ENCODE results near the gene SPATA2L. TPM values are rescaled to one million over a fixed set of nuclear protein-coding genes. Genes with fewer than 3 reads are reported as not detected.

SPATA2L gene
- total RNA-seq, 1 experiment from 2014 or later = 12.7 TPM

DNA sequence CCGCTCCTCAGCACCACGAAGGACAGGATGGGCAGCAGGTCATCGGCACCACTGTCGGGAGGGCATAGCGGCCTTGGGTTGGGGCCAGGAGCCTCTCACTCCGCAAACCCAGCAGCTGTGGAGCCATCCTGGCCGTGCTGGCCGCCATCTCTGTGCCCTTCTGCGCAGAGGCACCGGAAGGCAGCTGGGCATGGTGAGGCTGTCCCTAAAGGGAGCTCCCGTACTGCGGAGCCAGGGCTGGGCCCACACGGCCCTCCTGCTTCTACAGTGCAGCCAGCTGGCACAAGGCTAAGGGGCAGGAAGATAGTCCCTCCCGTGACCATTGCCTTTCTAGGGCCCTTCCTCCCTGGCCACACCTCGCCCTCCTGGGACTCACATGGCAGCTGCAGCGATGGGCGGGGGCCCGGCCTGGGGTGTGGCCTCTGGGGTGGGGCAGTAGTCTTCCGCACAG is 7.0 kb upstream of the SPATA2L start:
- Histone ChIP-seq H3K4me3 (ENCODE audit: low read depth in 2 of 2, low read length in 2 of 2) (no peak overlapping the region), H3K36me3 (ENCODE audit: control insufficient read depth, insufficient read depth, low read length) (no peaks in the 10 kb centered on the region; the same call in 1 of the 2 replicates), H3K9me3 (ENCODE audit: control insufficient read depth, insufficient read depth, low read depth, low read length) (no peaks in the 10 kb centered on the region), H3K4me1 (ENCODE audit: control insufficient read depth, insufficient read depth, low read length) (0 out of 2 replicates have a peak, but pooled peaks cover 5% of the 10 kb centered on the region), H3K27me3 (ENCODE audit: control insufficient read depth, insufficient read depth, low read length) (no peaks in the 10 kb centered on the region), H3K27ac (ENCODE audit: low read length) (no peak overlapping the region)
- BruUV-seq (replicated peaks) = no TSS peak
- POLR2A ChIA-PET = no interaction called here
- no peak for TF ChIP-seq POLR2AphosphoS5 (IDR thresholded peaks at IDR 0.05; ENCODE audit: low read depth, low read length)
- TF ChIP-seq, protein P1, sequence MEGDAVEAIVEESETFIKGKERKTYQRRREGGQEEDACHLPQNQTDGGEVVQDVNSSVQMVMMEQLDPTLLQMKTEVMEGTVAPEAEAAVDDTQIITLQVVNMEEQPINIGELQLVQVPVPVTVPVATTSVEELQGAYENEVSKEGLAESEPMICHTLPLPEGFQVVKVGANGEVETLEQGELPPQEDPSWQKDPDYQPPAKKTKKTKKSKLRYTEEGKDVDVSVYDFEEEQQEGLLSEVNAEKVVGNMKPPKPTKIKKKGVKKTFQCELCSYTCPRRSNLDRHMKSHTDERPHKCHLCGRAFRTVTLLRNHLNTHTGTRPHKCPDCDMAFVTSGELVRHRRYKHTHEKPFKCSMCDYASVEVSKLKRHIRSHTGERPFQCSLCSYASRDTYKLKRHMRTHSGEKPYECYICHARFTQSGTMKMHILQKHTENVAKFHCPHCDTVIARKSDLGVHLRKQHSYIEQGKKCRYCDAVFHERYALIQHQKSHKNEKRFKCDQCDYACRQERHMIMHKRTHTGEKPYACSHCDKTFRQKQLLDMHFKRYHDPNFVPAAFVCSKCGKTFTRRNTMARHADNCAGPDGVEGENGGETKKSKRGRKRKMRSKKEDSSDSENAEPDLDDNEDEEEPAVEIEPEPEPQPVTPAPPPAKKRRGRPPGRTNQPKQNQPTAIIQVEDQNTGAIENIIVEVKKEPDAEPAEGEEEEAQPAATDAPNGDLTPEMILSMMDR (IDR thresholded peaks at IDR 0.05) = no peak
- no peak for ATAC-seq
- intact Hi-C loops (cut with micrococcal nuclease; ENCODE audit: unreplicated experiment) = no loop called here
- DNase-seq (ENCODE audit: low read depth, low spot score) = no peak
- in situ Hi-C loops (cut with HindIII; ENCODE audit: low pct_unique_long_range_greater_than_20kb, low sequenced_read_pairs) = no loop called here
- CTCF ChIA-PET = no interaction called here

DNA sequence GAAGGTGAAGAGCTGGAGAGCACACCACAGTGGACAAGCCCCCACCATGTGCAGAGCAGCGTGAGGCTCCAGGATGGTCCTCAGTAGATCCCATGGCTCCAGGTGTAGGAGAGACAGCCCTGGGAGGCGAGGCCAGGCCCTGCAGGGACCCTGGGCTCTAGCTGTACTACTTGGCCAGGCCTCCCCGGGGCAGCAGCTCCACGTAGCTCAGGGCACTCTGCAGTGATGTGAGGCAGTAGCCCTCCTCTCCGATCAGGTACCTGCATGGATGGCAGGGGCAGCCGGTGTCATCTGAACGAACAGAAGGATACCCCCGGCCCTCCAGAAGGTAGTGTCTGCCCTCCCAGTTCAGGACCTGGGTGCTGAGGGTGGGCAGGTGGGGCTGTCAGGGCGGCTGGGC is 6.2 kb upstream of the SPATA2L start:
- in situ Hi-C loops (cut with HindIII; ENCODE audit: low pct_unique_long_range_greater_than_20kb, low sequenced_read_pairs) (no loop called here), intact Hi-C loops (cut with micrococcal nuclease; ENCODE audit: unreplicated experiment) (no loop called here)
- H3K36me3 ChIP-seq (ENCODE audit: control insufficient read depth, insufficient read depth, low read length) = no peaks in the 10 kb centered on the region; the same call in 1 of the 2 replicates
- 0 out of 2 replicates have a peak, but pooled peaks cover 5% of the 10 kb centered on the region for H3K4me1 ChIP-seq (ENCODE audit: control insufficient read depth, insufficient read depth, low read length)
- TF ChIP-seq POLR2AphosphoS5 (IDR thresholded peaks at IDR 0.05; ENCODE audit: low read depth, low read length) (no peak), TCF7L2 (IDR thresholded peaks at IDR 0.05; ENCODE audit: low read depth, low read length) (no peak), SIN3A (IDR thresholded peaks at IDR 0.05; ENCODE audit: borderline replicate concordance, insufficient read depth, low read depth, low read length) (no peak)
- TF ChIP-seq, protein P2, sequence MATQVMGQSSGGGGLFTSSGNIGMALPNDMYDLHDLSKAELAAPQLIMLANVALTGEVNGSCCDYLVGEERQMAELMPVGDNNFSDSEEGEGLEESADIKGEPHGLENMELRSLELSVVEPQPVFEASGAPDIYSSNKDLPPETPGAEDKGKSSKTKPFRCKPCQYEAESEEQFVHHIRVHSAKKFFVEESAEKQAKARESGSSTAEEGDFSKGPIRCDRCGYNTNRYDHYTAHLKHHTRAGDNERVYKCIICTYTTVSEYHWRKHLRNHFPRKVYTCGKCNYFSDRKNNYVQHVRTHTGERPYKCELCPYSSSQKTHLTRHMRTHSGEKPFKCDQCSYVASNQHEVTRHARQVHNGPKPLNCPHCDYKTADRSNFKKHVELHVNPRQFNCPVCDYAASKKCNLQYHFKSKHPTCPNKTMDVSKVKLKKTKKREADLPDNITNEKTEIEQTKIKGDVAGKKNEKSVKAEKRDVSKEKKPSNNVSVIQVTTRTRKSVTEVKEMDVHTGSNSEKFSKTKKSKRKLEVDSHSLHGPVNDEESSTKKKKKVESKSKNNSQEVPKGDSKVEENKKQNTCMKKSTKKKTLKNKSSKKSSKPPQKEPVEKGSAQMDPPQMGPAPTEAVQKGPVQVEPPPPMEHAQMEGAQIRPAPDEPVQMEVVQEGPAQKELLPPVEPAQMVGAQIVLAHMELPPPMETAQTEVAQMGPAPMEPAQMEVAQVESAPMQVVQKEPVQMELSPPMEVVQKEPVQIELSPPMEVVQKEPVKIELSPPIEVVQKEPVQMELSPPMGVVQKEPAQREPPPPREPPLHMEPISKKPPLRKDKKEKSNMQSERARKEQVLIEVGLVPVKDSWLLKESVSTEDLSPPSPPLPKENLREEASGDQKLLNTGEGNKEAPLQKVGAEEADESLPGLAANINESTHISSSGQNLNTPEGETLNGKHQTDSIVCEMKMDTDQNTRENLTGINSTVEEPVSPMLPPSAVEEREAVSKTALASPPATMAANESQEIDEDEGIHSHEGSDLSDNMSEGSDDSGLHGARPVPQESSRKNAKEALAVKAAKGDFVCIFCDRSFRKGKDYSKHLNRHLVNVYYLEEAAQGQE (IDR thresholded peaks at IDR 0.05; ENCODE audit: insufficient read depth in 1 of 2, low read depth in 2 of 2, low read length in 1 of 2) = no peak
- TF ChIP-seq, protein P1 (IDR thresholded peaks at IDR 0.05) = no peak
- H3K27me3 ChIP-seq (ENCODE audit: control insufficient read depth, insufficient read depth, low read length) = no peaks in the 10 kb centered on the region
- ATAC-seq = no peak
- DNase-seq (ENCODE audit: low read depth, low spot score) = no peak
- no peaks in the 10 kb centered on the region for H3K9me3 ChIP-seq (ENCODE audit: control insufficient read depth, insufficient read depth, low read depth, low read length)
- CTCF ChIA-PET = no interaction called here
- no peak overlapping the region for H3K27ac ChIP-seq (ENCODE audit: low read length)
- POLR2A ChIA-PET = no interaction called here
- BruUV-seq (replicated peaks) = no TSS peak
- H3K4me3 ChIP-seq (ENCODE audit: low read depth in 2 of 2, low read length in 2 of 2) = no peak overlapping the region

Data from Panc1 (cell line).